Heart left ventricle (tissue), 13 donors: ENCODE data around the gene COL23A1.

Experiments used
- POLR2A ChIP-seq, 2 donors: fragments of 450-650 bp; IDR thresholded peaks; one replicate each; pipeline ENCODE4 v1.6.1; 2017; ENCODE audit warnings: antibody characterized with exemption in 2 of 2, mild to moderate bottlenecking in 2 of 2, moderate library complexity in 2 of 2
- TF ChIP-seq, protein P1 (sequence below), 12 donors: fragments of 200-600 bp; sonication (generic) in 4 of 12; IDR thresholded peaks; one replicate each; pipeline versions ENCODE4 v1.5.0 to v1.8.0; 2018 to 2022; ENCODE audit warnings: antibody characterized with exemption in 12 of 12, mild to moderate bottlenecking in 5 of 12
- donor health status: ischemic (EF 13 %, LVEDD 7.1; RV severe dilation, severe dysfunction).
- donor health status: DM: no; HTN: yes; CAD: no.
- donor health status: DM: no; HTN: no; CAD: no.
- donor health status: ischemic (EF 25% LVEDD 6.9; RV normal size, moderate dysfunction).
- donor health status: ischemic (EF 25% LVEDD 5.7; RV mildly dilated, moderate dysfunction).
- donor health status: ischemic (EF 35%, LVEDD 5.7; RV mildly dilated, moderate dysfunction).
- donor health status: nonischemic (EF 11% LVEDD 7.7; RV severe dilation, severe dysfunction).
- donor health status: DM: yes; HTN: yes; CAD: no.
- donor health status: PGD.
- donor health status: ischemic (EF 29% LVEDD 5.4; RV normal size, mild dysfunction).
- donor health status: nonischemic (EF 23%, LVEDD 6.1; RV moderate dilation, normal function).

DNA sequence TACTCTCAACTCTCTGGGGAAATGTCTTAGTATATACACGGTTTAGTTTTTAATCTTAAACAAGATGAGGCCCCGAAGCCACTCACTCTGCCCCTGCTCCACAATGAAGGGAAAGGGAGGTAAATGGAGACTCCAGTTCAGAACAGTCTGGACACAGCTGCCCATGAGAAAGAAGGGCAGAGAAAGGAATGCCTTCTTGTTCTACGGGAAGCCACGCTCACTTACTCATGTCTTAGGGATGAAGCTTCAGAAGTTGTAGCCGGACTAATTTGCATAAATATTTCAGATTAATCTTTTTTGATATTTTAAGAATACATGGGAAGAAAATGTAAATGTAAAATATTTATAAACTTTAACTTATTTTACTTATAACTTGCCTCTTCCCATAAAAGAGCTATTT is 94.0 kb downstream of the COL23A1 start:
- TF ChIP-seq, protein P1, sequence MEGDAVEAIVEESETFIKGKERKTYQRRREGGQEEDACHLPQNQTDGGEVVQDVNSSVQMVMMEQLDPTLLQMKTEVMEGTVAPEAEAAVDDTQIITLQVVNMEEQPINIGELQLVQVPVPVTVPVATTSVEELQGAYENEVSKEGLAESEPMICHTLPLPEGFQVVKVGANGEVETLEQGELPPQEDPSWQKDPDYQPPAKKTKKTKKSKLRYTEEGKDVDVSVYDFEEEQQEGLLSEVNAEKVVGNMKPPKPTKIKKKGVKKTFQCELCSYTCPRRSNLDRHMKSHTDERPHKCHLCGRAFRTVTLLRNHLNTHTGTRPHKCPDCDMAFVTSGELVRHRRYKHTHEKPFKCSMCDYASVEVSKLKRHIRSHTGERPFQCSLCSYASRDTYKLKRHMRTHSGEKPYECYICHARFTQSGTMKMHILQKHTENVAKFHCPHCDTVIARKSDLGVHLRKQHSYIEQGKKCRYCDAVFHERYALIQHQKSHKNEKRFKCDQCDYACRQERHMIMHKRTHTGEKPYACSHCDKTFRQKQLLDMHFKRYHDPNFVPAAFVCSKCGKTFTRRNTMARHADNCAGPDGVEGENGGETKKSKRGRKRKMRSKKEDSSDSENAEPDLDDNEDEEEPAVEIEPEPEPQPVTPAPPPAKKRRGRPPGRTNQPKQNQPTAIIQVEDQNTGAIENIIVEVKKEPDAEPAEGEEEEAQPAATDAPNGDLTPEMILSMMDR (IDR thresholded peaks at IDR 0.05): no peak
- no peak for TF ChIP-seq POLR2A (IDR thresholded peaks at IDR 0.05)
